MM.1S (cell line): ENCODE results near the gene PHKG1.

Experiments used
- EZH2 ChIP-seq: fragments of 300-600 bp; sonication (generic); optimal IDR thresholded peaks from 2 replicates; pipeline ENCODE3; 2017; ENCODE audit warnings: low read depth, mild to moderate bottlenecking, antibody characterized with exemption, low read length, mixed read lengths
- EZH2phosphoT487 ChIP-seq: fragments of 300-600 bp; sonication (generic); IDR thresholded peaks from 2 replicates; pipeline ENCODE4 v1.6.1; 2018; ENCODE audit warnings: antibody characterized with exemption, low read length
- TF ChIP-seq, protein P1 (sequence below): fragments of 300-600 bp; sonication (generic); IDR thresholded peaks from 2 replicates; pipeline ENCODE4 v1.5.1; 2016; ENCODE audit warnings: antibody characterized with exemption, low read length, mixed read lengths

GRCh38 chr7:56127241-56127975 is 34.7 kb upstream of the PHKG1 start:
- TF ChIP-seq, protein P1, sequence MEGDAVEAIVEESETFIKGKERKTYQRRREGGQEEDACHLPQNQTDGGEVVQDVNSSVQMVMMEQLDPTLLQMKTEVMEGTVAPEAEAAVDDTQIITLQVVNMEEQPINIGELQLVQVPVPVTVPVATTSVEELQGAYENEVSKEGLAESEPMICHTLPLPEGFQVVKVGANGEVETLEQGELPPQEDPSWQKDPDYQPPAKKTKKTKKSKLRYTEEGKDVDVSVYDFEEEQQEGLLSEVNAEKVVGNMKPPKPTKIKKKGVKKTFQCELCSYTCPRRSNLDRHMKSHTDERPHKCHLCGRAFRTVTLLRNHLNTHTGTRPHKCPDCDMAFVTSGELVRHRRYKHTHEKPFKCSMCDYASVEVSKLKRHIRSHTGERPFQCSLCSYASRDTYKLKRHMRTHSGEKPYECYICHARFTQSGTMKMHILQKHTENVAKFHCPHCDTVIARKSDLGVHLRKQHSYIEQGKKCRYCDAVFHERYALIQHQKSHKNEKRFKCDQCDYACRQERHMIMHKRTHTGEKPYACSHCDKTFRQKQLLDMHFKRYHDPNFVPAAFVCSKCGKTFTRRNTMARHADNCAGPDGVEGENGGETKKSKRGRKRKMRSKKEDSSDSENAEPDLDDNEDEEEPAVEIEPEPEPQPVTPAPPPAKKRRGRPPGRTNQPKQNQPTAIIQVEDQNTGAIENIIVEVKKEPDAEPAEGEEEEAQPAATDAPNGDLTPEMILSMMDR: no peak
- TF ChIP-seq EZH2 (no peak), EZH2phosphoT487 (no peak)
